ENCODE results near the gene UTS2. TPM values are rescaled to one million over a fixed set of nuclear protein-coding genes. Genes with fewer than 3 reads are reported as not detected.
A peak's percentile ranks its signal among the peaks of the same experiment; 100 is the strongest.

UTS2 gene
- total RNA-seq, 8 experiments from 2014 or later = 0.56 to 113 (median 1.2) TPM; not detected in 3

- Histone ChIP-seq H3K27ac (no peak overlapping the region), H3K4me1 (replicated peaks in 1 of 2) (no peaks in the 10 kb centered on the region), H3K4me3 (no peak overlapping the region)
- WGBS, 10 experiments = 38 to 97% (median 80%) methylated on average over 1 to 7 of the region's 7 CpGs
- in situ Hi-C loops (cut with MboI; ENCODE audit: low pct_unique_long_range_greater_than_20kb in 2 of 9, low sequenced_read_pairs in 9 of 9, unreplicated experiment in 9 of 9) = no loop called here
- no peak for ATAC-seq (replicated peaks in 6 of 8)
Observed at GRCh38 chr1:7826363-7826762, 26.5 kb downstream of the UTS2 start.

GRCh38 chr1:7824701-7825100, 28.2 kb downstream of the UTS2 start:
- ATAC-seq (replicated peaks in 6 of 8) = no peak
- Histone ChIP-seq H3K27ac (no peak overlapping the region), H3K4me3 (no peak overlapping the region), H3K4me1 (replicated peaks in 1 of 2) (no peaks in the 10 kb centered on the region)
- 89 to 100% (median 95%) methylated on average over 3 to 8 of the region's 8 CpGs; no CpG with 5 or more reads in 3 of the 10 experiments for WGBS, 10 experiments
- in situ Hi-C loops (cut with MboI; ENCODE audit: low pct_unique_long_range_greater_than_20kb in 2 of 9, low sequenced_read_pairs in 9 of 9, unreplicated experiment in 9 of 9) = loop anchor here in 1 of 9 experiments (25.0 kb wide), 1 partner anchor 88 kb away; no protein-coding TSS in a partner anchor

GRCh38 chr1:7821282-7821681, 31.6 kb downstream of the UTS2 start:
- 0 to 100% (median 87%) methylated on average over 1 to 3 of the region's 3 CpGs for WGBS, 10 experiments
- no peaks in the 10 kb centered on the region for H3K4me1 ChIP-seq (replicated peaks in 1 of 2)
- no peak overlapping the region for H3K4me3 ChIP-seq

GRCh38 chr1:7813677-7814373, 39.0 kb downstream of the UTS2 start:
- 69 to 100% (median 84%) methylated on average over 1 to 3 of the region's 3 CpGs for WGBS, 10 experiments
- in situ Hi-C loops (cut with MboI; ENCODE audit: low pct_unique_long_range_greater_than_20kb in 2 of 9, low sequenced_read_pairs in 9 of 9, unreplicated experiment in 9 of 9) = loop anchor here in 1 of 9 experiments (25.0 kb wide), 1 partner anchor 98 kb away; no protein-coding TSS in a partner anchor
- Histone ChIP-seq H3K27ac (no peak overlapping the region), H3K4me1 (replicated peaks in 1 of 2) (no peaks in the 10 kb centered on the region), H3K4me3 (no peak overlapping the region)
- no peak for ATAC-seq (replicated peaks in 6 of 8)

More at GRCh38 chr1:7821282-7821681, 31.6 kb downstream of the UTS2 start:
- ATAC-seq (replicated peaks in 6 of 8) = peak in 3 of 8 experiments; percentile 59 to 92 (median 78)
- in situ Hi-C loops (cut with MboI; ENCODE audit: low pct_unique_long_range_greater_than_20kb in 2 of 9, low sequenced_read_pairs in 9 of 9, unreplicated experiment in 9 of 9) = loop anchor here in 1 of 9 experiments (25.0 kb wide), 1 partner anchor 91 kb away; no protein-coding TSS in a partner anchor
- no peak overlapping the region for H3K27ac ChIP-seq

GRCh38 chr1:7811476-7811875, 41.4 kb downstream of the UTS2 start:
- Histone ChIP-seq H3K27ac (no peak overlapping the region), H3K4me1 (replicated peaks in 1 of 2) (no peaks in the 10 kb centered on the region), H3K4me3 (no peak overlapping the region)
- 83 to 100% (median 93%) methylated on average over 2 to 6 of the region's 6 CpGs; no CpG with 5 or more reads in 1 of the 10 experiments for WGBS, 10 experiments
- no peak for ATAC-seq (replicated peaks in 6 of 8)
- in situ Hi-C loops (cut with MboI; ENCODE audit: low pct_unique_long_range_greater_than_20kb in 2 of 9, low sequenced_read_pairs in 9 of 9, unreplicated experiment in 9 of 9) = loop anchor here in 1 of 9 experiments (25.0 kb wide), 1 partner anchor 101 kb away; no protein-coding TSS in a partner anchor

- in situ Hi-C loops (cut with MboI; ENCODE audit: low pct_unique_long_range_greater_than_20kb in 2 of 9, low sequenced_read_pairs in 9 of 9, unreplicated experiment in 9 of 9) = loop anchor here in 1 of 9 experiments (25.0 kb wide), 1 partner anchor 102 kb away; no protein-coding TSS in a partner anchor
- WGBS, 10 experiments = 0 to 84% (median 64%) methylated on average over 1 to 7 of the region's 7 CpGs; no CpG with 5 or more reads in 2 of the 10 experiments
- H3K4me3 ChIP-seq = no peak overlapping the region
- ATAC-seq (replicated peaks in 6 of 8) = peak in 7 of 8 experiments; percentile 98 to 100 (median 100)
- no peaks in the 10 kb centered on the region for H3K4me1 ChIP-seq (replicated peaks in 1 of 2)
- H3K27ac ChIP-seq = no peak overlapping the region
Observed at GRCh38 chr1:7810395-7810794, 42.5 kb downstream of the UTS2 start.

GRCh38 chr1:7809742-7810141, 43.1 kb downstream of the UTS2 start:
- H3K27ac ChIP-seq = no peak overlapping the region

GRCh38 chr1:7808253-7808844, 44.5 kb downstream of the UTS2 start:
- Histone ChIP-seq H3K27ac (no peak overlapping the region), H3K4me3 (no peak overlapping the region), H3K4me1 (replicated peaks in 1 of 2) (no peaks in the 10 kb centered on the region)
- in situ Hi-C loops (cut with MboI; ENCODE audit: low pct_unique_long_range_greater_than_20kb in 2 of 9, low sequenced_read_pairs in 9 of 9, unreplicated experiment in 9 of 9) = loop anchor here in 2 of 9 experiments (5.0 to 25.0 kb wide), 2 partner anchors 94 to 104 kb away; no protein-coding TSS in a partner anchor
- 0 to 77% (median 20%) methylated on average over 1 of the region's 1 CpG; no CpG with 5 or more reads in 3 of the 10 experiments for WGBS, 10 experiments
- ATAC-seq (replicated peaks in 6 of 8) = peak in 3 of 8 experiments; percentile 55 to 70 (median 63)

More at GRCh38 chr1:7809742-7810141, 43.1 kb downstream of the UTS2 start:
- WGBS, 10 experiments = 88 to 100% (median 97%) methylated on average over 1 to 13 of the region's 13 CpGs
- peak in 1 of 8 experiments; percentile 21 for ATAC-seq (replicated peaks in 6 of 8)
- no peaks in the 10 kb centered on the region for H3K4me1 ChIP-seq (replicated peaks in 1 of 2)
- in situ Hi-C loops (cut with MboI; ENCODE audit: low pct_unique_long_range_greater_than_20kb in 2 of 9, low sequenced_read_pairs in 9 of 9, unreplicated experiment in 9 of 9) = loop anchor here in 2 of 9 experiments (5.0 to 25.0 kb wide), 2 partner anchors 93 to 103 kb away; no protein-coding TSS in a partner anchor
- no peak overlapping the region for H3K4me3 ChIP-seq

GRCh38 chr1:7805460-7805859, 47.4 kb downstream of the UTS2 start:
- 44 to 95% (median 83%) methylated on average over 2 to 9 of the region's 9 CpGs for WGBS, 10 experiments
- in situ Hi-C loops (cut with MboI; ENCODE audit: low pct_unique_long_range_greater_than_20kb in 2 of 9, low sequenced_read_pairs in 9 of 9, unreplicated experiment in 9 of 9) = loop anchor here in 2 of 9 experiments (5.0 to 25.0 kb wide), 2 partner anchors 97 to 107 kb away; no protein-coding TSS in a partner anchor
- no peak for ATAC-seq (replicated peaks in 6 of 8)
- Histone ChIP-seq H3K4me1 (replicated peaks in 1 of 2) (no peaks in the 10 kb centered on the region), H3K4me3 (no peak overlapping the region), H3K27ac (no peak overlapping the region)

Other genes with a start within 250 kb of the UTS2 start
- 100 to 1,000 TPM in 1 of 8 experiments, 10 to 100 TPM in 7; 24.0 to 114 (median 52.2) TPM for gene VAMP3, start 81.8 kb downstream of the UTS2 start, total RNA-seq
- 1 to 10 TPM; 2.8 to 9.6 (median 3.8) TPM for gene PER3, start 68.8 kb downstream of the UTS2 start, total RNA-seq
- gene TNFRSF9, start 87.8 kb upstream of the UTS2 start, total RNA-seq = 10 to 100 TPM in 1 of 8 experiments, 1 to 10 TPM in 2, under 1 TPM in 5; 0.05 to 15.5 (median 0.50) TPM
- 100 to 1,000 TPM; 305 to 482 (median 382) TPM for gene PARK7, start 108.6 kb upstream of the UTS2 start, total RNA-seq
- gene ERRFI1, start 173.2 kb upstream of the UTS2 start, total RNA-seq = 10 to 100 TPM in 6 of 8 experiments, 1 to 10 TPM in 2; 7.2 to 63.4 (median 41.7) TPM

All from motor neuron (in vitro differentiated cells).